ENCODE data around the gene CCNJ. TPM values are rescaled to one million over a fixed set of nuclear protein-coding genes. Genes with fewer than 3 reads are reported as not detected.
A peak's percentile ranks its signal among the peaks of the same experiment; 100 is the strongest.
"Not testable (repeated sequence)": the region's sequence is repeated elsewhere in the genome, so short reads cannot be mapped to it uniquely, and the experiment has no call there.

Gene CCNJ
- 1 to 10 TPM; 3.8 to 7.2 (median 3.9) TPM for total RNA-seq

DNA sequence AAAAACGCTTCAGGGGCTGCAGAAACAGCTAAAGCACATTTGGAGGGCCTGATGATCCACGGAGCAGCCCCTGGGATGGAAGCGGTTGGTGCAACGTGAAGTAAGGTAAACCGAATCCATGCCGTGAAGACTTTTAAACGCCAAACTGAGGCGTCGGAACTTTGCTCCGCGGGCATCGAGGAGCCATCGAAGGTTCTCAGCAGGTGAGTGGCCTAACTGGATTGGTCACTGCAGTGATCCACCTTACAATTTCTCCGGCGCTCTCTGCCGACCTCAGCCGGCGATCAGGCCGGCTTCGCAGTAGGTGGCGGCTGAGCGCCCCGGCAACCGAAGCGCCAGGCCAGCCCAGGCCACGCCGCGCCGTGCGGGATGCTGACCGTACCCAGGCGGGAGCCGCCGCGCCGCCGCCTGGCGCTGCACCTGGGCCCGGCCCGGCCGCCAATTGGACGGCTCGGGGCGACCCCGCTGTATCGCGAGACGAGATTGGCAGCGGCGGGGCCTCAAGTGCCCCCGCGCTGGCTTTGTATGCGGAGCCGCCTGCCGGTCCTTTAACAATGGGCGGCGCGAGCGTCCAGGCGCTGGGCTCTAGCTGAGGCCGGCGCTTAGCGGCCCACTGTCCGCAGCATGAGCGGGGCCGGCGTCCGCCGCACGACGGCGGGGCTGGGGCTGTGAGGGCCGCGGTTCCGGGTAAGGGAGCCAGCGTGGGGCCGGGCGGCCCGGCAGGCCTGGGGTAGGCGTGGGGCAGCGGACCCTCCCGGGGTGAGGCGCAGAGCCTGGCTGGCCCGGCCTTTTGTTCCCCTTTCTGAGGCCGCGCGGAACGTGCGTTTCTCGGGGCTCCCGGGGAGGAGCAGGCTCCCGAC lies at the start of gene CCNJ:
TSS of gene CCNJ (plus strand) at position 551 of the 860 bp plus-strand sequence. CDS start 811 bp downstream, outside the sequence.
- TF ChIP-seq POLR2AphosphoS5 (IDR thresholded peaks at IDR 0.05) (peak; percentile 23 to 37 (median 33)), POLR2A (IDR thresholded peaks at IDR 0.05) (no peak), CTCF (IDR thresholded peaks at IDR 0.05) (peak in 1 of 3 donors; percentile 20)
- H3K27me3 ChIP-seq, result no peaks in the 10 kb centered on the region
- intact Hi-C loops (cut with DNase I; ENCODE audit: low total_unique reads), result no loop called here
- H3K9me3 ChIP-seq, result no peaks in the 10 kb centered on the region
- peak within 1 kb of the TSS; percentile 86 to 95 (median 87) for H3K4me3 ChIP-seq
- H3K4me1 ChIP-seq, result no peaks in the 10 kb centered on the region
- DNase-seq (ENCODE audit: low spot score in 2 of 2), result peak; percentile 82 to 84
- no peaks in the 10 kb centered on the region for H3K36me3 ChIP-seq
- H3K27ac ChIP-seq, result peak within 1 kb of the TSS; percentile 89 to 92

- H3K4me1 ChIP-seq; H3K27ac ChIP-seq; H3K4me3 ChIP-seq; H3K9me3 ChIP-seq; H3K27me3 ChIP-seq; intact Hi-C loops (cut with DNase I; ENCODE audit: low total_unique reads); DNase-seq (ENCODE audit: low spot score in 2 of 2); H3K36me3 ChIP-seq: not testable (repeated sequence)
Observed at GRCh38 chr10:95994376-95994775, 49.0 kb upstream of the CCNJ start.

DNA sequence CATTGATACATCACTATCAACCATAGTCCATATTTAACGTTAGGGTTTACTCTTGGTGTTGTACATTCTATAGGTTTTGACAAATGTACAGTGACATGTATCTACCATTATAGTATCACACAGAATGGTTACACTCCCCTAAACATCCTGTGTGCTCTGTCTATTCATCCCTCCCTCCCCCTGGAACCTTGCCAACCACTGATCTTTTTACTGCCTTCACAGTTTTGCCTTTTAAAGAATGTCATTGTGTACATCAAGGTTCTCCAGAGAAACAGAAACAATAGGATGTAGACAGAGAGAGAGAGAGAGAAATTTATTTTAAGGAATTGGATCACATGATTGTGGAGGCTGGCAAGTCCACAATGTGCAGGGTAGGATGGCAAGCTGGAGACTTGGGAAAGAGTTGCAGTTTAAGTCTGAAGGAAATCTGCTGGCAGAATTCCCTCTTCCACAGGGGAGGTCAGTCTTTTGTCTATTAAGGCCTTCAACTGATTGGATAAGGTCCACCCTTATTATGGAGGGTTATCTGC lies 45.1 kb upstream of the CCNJ start:
- intact Hi-C loops (cut with DNase I; ENCODE audit: low total_unique reads), result no loop called here
- Histone ChIP-seq H3K36me3 (no peaks in the 10 kb centered on the region), H3K9me3 (no peaks in the 10 kb centered on the region)

DNA sequence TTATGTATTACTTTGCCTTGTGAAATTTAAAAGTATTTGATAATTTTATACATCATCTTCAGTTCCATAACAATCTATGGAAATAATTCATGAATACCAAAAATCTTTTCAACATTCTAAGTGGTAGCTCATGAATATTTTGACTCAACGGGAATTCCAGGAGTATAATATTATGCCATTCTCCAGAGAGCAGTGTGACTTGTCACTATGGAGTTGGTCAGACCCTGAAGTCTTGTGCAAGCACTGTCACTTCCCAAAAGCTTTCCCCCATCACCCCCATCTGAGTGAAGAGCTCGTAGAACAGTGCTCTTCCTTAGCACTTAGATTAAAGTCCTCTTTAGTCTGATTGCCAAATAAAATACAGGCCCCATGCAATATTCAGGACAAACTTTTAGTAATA lies 29.4 kb upstream of the CCNJ start:
- no peak for TF ChIP-seq POLR2A (IDR thresholded peaks at IDR 0.05)
- TF ChIP-seq POLR2AphosphoS5 (IDR thresholded peaks at IDR 0.05), result no peak
- no peak for TF ChIP-seq CTCF (IDR thresholded peaks at IDR 0.05)
- H3K4me3 ChIP-seq, result no peak overlapping the region
- no peaks in the 10 kb centered on the region for H3K27me3 ChIP-seq
- no peak for DNase-seq (ENCODE audit: low spot score in 2 of 2)
- H3K36me3 ChIP-seq, result no peaks in the 10 kb centered on the region
- no peaks in the 10 kb centered on the region for H3K9me3 ChIP-seq
- H3K4me1 ChIP-seq, result no peaks in the 10 kb centered on the region
- no peak overlapping the region for H3K27ac ChIP-seq
- intact Hi-C loops (cut with DNase I; ENCODE audit: low total_unique reads), result no loop called here

More for the DNA sequence above, 45.1 kb upstream of the CCNJ start:
- Histone ChIP-seq H3K27me3 (no peaks in the 10 kb centered on the region), H3K4me1 (no peaks in the 10 kb centered on the region), H3K4me3 (no peak overlapping the region), H3K27ac (no peak overlapping the region)
- TF ChIP-seq POLR2AphosphoS5 (IDR thresholded peaks at IDR 0.05) (no peak), CTCF (IDR thresholded peaks at IDR 0.05) (no peak), POLR2A (IDR thresholded peaks at IDR 0.05) (no peak)
- no peak for DNase-seq (ENCODE audit: low spot score in 2 of 2)

- Histone ChIP-seq H3K36me3 (no peaks in the 10 kb centered on the region), H3K4me1 (no peaks in the 10 kb centered on the region), H3K27me3 (no peaks in the 10 kb centered on the region), H3K9me3 (no peaks in the 10 kb centered on the region), H3K27ac (no peak overlapping the region), H3K4me3 (no peak overlapping the region)
- no peak for DNase-seq (ENCODE audit: low spot score in 2 of 2)
- intact Hi-C loops (cut with DNase I; ENCODE audit: low total_unique reads), result no loop called here
- TF ChIP-seq POLR2AphosphoS5 (IDR thresholded peaks at IDR 0.05) (no peak), POLR2A (IDR thresholded peaks at IDR 0.05) (no peak)
Observed at GRCh38 chr10:96014473-96015102, 28.8 kb upstream of the CCNJ start.

DNA sequence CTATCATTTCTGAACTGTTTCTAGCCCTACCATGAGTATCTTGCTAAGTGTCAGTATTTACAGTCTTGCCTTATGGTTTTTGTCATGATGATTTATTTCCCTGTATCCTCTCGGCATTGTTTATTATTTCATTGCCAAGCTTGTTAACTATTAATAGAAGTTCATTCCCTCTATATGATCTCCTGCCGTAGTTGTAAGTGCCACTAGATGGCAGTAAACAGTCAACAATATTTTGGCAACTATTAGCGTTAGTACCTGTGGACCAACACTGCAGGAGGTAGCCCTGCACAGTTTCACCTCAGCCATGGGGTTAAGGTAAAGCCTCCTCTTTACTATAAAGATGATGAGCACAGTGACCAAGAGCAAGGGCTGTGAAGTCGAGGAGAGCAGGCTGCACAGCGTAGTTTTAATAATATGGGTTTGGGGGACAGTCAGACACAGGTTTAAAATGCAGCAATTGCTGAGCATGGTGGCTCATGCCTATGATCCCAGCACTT lies 26.1 kb upstream of the CCNJ start:
- no peak for DNase-seq (ENCODE audit: low spot score in 2 of 2)
- intact Hi-C loops (cut with DNase I; ENCODE audit: low total_unique reads), result no loop called here
- no peaks in the 10 kb centered on the region for H3K27me3 ChIP-seq
- H3K9me3 ChIP-seq, result no peaks in the 10 kb centered on the region
- TF ChIP-seq CTCF (IDR thresholded peaks at IDR 0.05) (peak; percentile 9 to 63 (median 43)), POLR2A (IDR thresholded peaks at IDR 0.05) (no peak), POLR2AphosphoS5 (IDR thresholded peaks at IDR 0.05) (no peak)
- no peaks in the 10 kb centered on the region for H3K4me1 ChIP-seq
- H3K36me3 ChIP-seq, result no peaks in the 10 kb centered on the region
- H3K4me3 ChIP-seq, result no peak overlapping the region
- no peak overlapping the region for H3K27ac ChIP-seq
